ENCODE data around the gene CAT.

CAT gene

GRCh38 chr11:34425867-34426266 lies 12.9 kb upstream of the CAT start:
- ATAC-seq: no peak

GRCh38 chr11:34426766-34427185 lies 12.0 kb upstream of the CAT start:
- no peak for ATAC-seq

GRCh38 chr11:34427186-34427805 lies 11.4 kb upstream of the CAT start:
- no peak for ATAC-seq

- no peak for ATAC-seq
Measured at GRCh38 chr11:34431979-34432378, 6.8 kb upstream of the CAT start.

- no peak for ATAC-seq
Measured at GRCh38 chr11:34432822-34433221, 5.9 kb upstream of the CAT start.

- ATAC-seq: no peak
Measured at GRCh38 chr11:34433899-34434298, 4.8 kb upstream of the CAT start.

- ATAC-seq: no peak
Measured at GRCh38 chr11:34437224-34438125, 1.3 kb upstream of the CAT start.

- no peak for ATAC-seq
Measured at GRCh38 chr11:34439610-34440198, 970 bp downstream of the CAT start.

- ATAC-seq: no peak
Measured at GRCh38 chr11:34441814-34442213, 3.1 kb downstream of the CAT start.

- no peak for ATAC-seq
Measured at GRCh38 chr11:34443136-34443535, 4.4 kb downstream of the CAT start.

- no peak for ATAC-seq
Measured at GRCh38 chr11:34444428-34444827, 5.7 kb downstream of the CAT start.

GRCh38 chr11:34445956-34446355 lies 7.2 kb downstream of the CAT start:
- ATAC-seq: no peak

GRCh38 chr11:34446386-34446785 lies 7.7 kb downstream of the CAT start:
- no peak for ATAC-seq

GRCh38 chr11:34447044-34447443 lies 8.3 kb downstream of the CAT start:
- no peak for ATAC-seq

- no peak for ATAC-seq
Measured at GRCh38 chr11:34448223-34448994, 9.7 kb downstream of the CAT start.

GRCh38 chr11:34449013-34449412 lies 10.3 kb downstream of the CAT start:
- no peak for ATAC-seq

- ATAC-seq: no peak
Measured at GRCh38 chr11:34451053-34451452, 12.3 kb downstream of the CAT start.

- ATAC-seq: no peak
Measured at GRCh38 chr11:34454308-34455032, 15.7 kb downstream of the CAT start.

- no peak for ATAC-seq
Measured at GRCh38 chr11:34457607-34458006, 18.9 kb downstream of the CAT start.

- ATAC-seq: no peak
Measured at GRCh38 chr11:34458525-34458924, 19.8 kb downstream of the CAT start.

- ATAC-seq: no peak
Measured at GRCh38 chr11:34459507-34460162, 20.9 kb downstream of the CAT start.

- no peak for ATAC-seq
Measured at GRCh38 chr11:34460278-34460677, 21.5 kb downstream of the CAT start.

Measured in activated CD4-positive, CD25-positive, alpha-beta regulatory T cell treated with anti-CD3 and anti-CD28 coated beads, Interleukin-2, amount 50 U/mL, for 24 hours (primary cell).